ENCODE measurements around the gene LRRC45. TPM values are rescaled to one million over a fixed set of nuclear protein-coding genes. Genes with fewer than 3 reads are reported as not detected.

The LRRC45 gene
- total RNA-seq, 1 donor from 2014 or later: 11.0 TPM

Other genes starting within 250 kb of the LRRC45 start
- gene GCGR, start 219.2 kb upstream of the LRRC45 start, total RNA-seq: not detected
- gene MCRIP1, start 190.0 kb upstream of the LRRC45 start, total RNA-seq: 73.6 TPM
- gene PPP1R27, start 188.3 kb upstream of the LRRC45 start, total RNA-seq: not detected
- gene P4HB, start 162.8 kb upstream of the LRRC45 start, total RNA-seq: 665 TPM
- 498 TPM for gene ARHGDIA, start 152.0 kb upstream of the LRRC45 start, total RNA-seq
- gene ALYREF, start 131.7 kb upstream of the LRRC45 start, total RNA-seq: 64.2 TPM
- gene ANAPC11, start 131.6 kb upstream of the LRRC45 start, total RNA-seq: 70.3 TPM
- gene NPB, start 121.1 kb upstream of the LRRC45 start, total RNA-seq: 0.29 TPM
- 58.9 TPM for gene PCYT2, start 111.9 kb upstream of the LRRC45 start, total RNA-seq
- gene SIRT7, start 105.1 kb upstream of the LRRC45 start, total RNA-seq: 30.4 TPM
- gene MAFG, start 95.6 kb upstream of the LRRC45 start, total RNA-seq: 14.1 TPM
- gene PYCR1, start 86.0 kb upstream of the LRRC45 start, total RNA-seq: 63.9 TPM
- gene MYADML2, start 76.1 kb upstream of the LRRC45 start, total RNA-seq: not detected
- 4.0 TPM for gene NOTUM, start 62.1 kb upstream of the LRRC45 start, total RNA-seq
- gene ASPSCR1, start 45.7 kb upstream of the LRRC45 start, total RNA-seq: 52.4 TPM
- gene CENPX, start 427 bp upstream of the LRRC45 start, total RNA-seq: 58.5 TPM
- 5.0 TPM for gene RAC3, start 8.4 kb downstream of the LRRC45 start, total RNA-seq
- gene DCXR, start 14.4 kb downstream of the LRRC45 start, total RNA-seq: 176 TPM
- gene RFNG, start 28.5 kb downstream of the LRRC45 start, total RNA-seq: 30.0 TPM
- 91.2 TPM for gene GPS1, start 28.6 kb downstream of the LRRC45 start, total RNA-seq
- gene DUS1L, start 42.5 kb downstream of the LRRC45 start, total RNA-seq: 158 TPM
- 165 TPM for gene FASN, start 74.9 kb downstream of the LRRC45 start, total RNA-seq
- 108 TPM for gene CCDC57, start 189.5 kb downstream of the LRRC45 start, total RNA-seq
- 44.2 TPM for gene SLC16A3, start 205.7 kb downstream of the LRRC45 start, total RNA-seq

Measured in ureter (tissue), 1 donor.